ENCODE results near the gene ARHGEF17. TPM values are rescaled to one million over a fixed set of nuclear protein-coding genes. Genes with fewer than 3 reads are reported as not detected.
A peak's percentile ranks its signal among the peaks of the same experiment; 100 is the strongest.

Gene ARHGEF17
- total RNA-seq, 4 donors from 2014 or later, result 54.0 to 125 (median 61.4) TPM

DNA sequence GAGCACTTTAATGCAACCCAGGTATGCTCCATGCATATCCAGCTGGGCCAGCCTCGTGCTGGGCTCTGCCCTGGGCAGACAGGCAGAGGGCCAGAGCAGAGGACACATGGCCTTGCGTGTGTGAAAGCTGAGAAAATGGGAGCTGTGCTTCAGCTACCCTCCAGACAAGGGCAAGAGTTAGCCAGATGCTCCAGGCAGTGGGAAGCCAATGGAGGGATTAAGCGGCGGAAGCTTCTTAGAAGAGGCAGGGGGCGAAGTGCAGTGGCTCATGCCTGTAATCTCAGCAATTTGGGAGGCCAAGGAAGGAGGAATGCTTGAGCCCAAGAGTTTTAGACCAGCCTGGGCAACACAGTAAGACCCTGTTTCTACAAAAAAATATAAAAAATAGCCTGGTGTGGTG lies 9.8 kb upstream of the ARHGEF17 start:
- 79 to 82% methylated on average over 5 of the region's 5 CpGs for WGBS, 2 donors
- intact Hi-C loops (cut with DNase I), result loop anchor here (5.0 kb wide), 1 partner anchor 94 kb away; no protein-coding TSS in a partner anchor
- Histone ChIP-seq H3K9me3 (no peaks in the 10 kb centered on the region), H3K4me3 (replicated peaks in 1 of 3) (no peak overlapping the region), H3K27ac (no peak overlapping the region), H3K27me3 (no peaks in the 10 kb centered on the region), H3K36me3 (no peaks in the 10 kb centered on the region), H3K4me1 (no peaks in the 10 kb centered on the region)
- TF ChIP-seq, protein P1, sequence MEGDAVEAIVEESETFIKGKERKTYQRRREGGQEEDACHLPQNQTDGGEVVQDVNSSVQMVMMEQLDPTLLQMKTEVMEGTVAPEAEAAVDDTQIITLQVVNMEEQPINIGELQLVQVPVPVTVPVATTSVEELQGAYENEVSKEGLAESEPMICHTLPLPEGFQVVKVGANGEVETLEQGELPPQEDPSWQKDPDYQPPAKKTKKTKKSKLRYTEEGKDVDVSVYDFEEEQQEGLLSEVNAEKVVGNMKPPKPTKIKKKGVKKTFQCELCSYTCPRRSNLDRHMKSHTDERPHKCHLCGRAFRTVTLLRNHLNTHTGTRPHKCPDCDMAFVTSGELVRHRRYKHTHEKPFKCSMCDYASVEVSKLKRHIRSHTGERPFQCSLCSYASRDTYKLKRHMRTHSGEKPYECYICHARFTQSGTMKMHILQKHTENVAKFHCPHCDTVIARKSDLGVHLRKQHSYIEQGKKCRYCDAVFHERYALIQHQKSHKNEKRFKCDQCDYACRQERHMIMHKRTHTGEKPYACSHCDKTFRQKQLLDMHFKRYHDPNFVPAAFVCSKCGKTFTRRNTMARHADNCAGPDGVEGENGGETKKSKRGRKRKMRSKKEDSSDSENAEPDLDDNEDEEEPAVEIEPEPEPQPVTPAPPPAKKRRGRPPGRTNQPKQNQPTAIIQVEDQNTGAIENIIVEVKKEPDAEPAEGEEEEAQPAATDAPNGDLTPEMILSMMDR (IDR thresholded peaks at IDR 0.05), result no peak
- no peak for TF ChIP-seq POLR2A (IDR thresholded peaks at IDR 0.05)
- DNase-seq, result no peak

DNA sequence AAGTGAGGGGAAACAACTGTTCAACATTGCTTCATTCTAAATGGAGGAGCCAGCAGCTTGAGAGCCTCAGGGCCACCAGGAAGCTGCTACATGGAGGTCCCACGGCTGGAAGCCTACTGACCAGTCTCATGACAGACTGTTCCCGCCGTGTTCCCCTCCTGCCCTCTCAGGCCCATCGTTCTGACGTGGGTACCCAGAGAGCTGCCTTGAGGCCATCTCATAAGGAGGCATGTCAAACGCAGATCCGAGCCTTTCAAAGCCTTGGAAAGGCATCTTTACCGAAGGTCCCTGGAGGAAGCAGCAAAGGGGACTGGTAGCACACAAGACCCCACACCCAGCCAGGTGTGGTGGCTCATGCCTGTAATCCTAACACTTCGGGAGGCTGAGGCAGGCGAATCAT lies 8.3 kb upstream of the ARHGEF17 start:
- TF ChIP-seq, protein P1 (IDR thresholded peaks at IDR 0.05), result no peak
- no peak for TF ChIP-seq POLR2A (IDR thresholded peaks at IDR 0.05)
- H3K27ac ChIP-seq, result no peak overlapping the region
- H3K27me3 ChIP-seq, result no peaks in the 10 kb centered on the region
- no peak overlapping the region for H3K4me3 ChIP-seq (replicated peaks in 1 of 3)
- no peak for DNase-seq
- no peaks in the 10 kb centered on the region for H3K36me3 ChIP-seq
- WGBS, 2 donors, result 85 to 91% methylated on average over 9 to 10 of the region's 10 CpGs
- H3K9me3 ChIP-seq, result no peaks in the 10 kb centered on the region
- intact Hi-C loops (cut with DNase I), result loop anchor here (5.0 kb wide), 1 partner anchor 93 kb away; no protein-coding TSS in a partner anchor
- H3K4me1 ChIP-seq, result no peaks in the 10 kb centered on the region

DNA sequence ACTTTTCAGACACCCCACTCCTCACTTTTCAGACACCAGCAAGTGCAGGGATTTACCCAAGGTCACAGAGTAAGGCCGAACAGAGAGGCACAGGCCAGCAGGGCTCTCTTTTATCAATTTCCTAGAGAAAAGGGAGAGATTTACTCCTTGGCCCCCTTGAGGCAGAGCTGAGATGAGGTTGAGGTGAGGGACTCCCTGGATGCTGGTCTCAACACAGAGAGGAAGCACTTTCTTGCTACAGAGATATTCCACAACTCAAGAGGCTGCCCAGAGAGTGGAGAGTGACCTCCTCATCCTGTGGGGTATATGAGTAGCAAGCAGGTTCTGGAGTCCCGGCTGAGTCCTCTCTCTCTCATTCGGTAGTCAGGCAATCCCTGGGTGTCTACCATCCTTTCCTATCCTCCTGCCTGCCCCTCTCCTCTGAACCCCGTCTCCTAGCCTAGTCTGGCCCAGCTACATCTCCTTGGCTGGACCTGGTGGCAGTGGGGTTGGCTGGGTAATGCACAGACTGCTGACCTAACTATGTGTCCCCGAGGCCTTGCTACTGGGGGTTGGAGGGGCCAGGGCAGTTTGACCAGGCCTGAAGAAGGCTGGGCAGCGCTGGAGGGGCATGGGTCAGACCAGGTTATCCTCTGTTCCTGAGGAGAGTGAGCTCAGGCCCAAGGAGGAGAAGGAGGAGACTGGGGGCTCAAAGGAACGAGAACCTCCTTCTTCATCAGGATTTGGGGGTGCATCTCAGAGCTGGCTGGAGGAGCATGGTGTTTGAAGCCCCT lies 1.8 kb upstream of the ARHGEF17 start:
- no peak for TF ChIP-seq POLR2A (IDR thresholded peaks at IDR 0.05)
- TF ChIP-seq, protein P1 (IDR thresholded peaks at IDR 0.05), result no peak
- Histone ChIP-seq H3K9me3 (no peaks in the 10 kb centered on the region), H3K27me3 (no peaks in the 10 kb centered on the region), H3K27ac (no peak overlapping the region), H3K4me3 (replicated peaks in 1 of 3) (no peak overlapping the region), H3K36me3 (no peaks in the 10 kb centered on the region), H3K4me1 (peaks cover 22 to 23% of the 10 kb centered on the region in 2 donors)
- 80 to 85% methylated on average over 7 of the region's 7 CpGs for WGBS, 2 donors
- DNase-seq, result no peak
- intact Hi-C loops (cut with DNase I), result loop anchor here (2.0 kb wide), 1 partner anchor 29 kb away; no protein-coding TSS in a partner anchor

DNA sequence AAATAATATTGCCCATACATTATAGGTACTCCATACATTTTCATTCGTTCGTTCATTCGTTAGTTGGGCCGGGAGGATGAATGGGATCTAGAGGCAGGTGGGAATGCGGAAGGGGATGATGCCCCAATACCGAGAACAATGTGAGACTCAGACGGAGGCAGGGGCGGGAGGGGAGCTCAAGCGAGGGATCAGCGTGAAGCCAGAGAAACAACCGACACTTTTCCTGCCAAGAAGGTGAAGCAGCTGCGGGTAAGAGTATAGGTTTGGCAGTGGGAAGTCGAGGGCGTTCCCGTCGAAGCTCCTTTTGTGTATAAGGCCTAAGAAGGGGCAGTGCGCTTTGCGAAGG lies 1.1 kb upstream of the ARHGEF17 start:
- intact Hi-C loops (cut with DNase I), result loop anchor here (2.0 kb wide), 1 partner anchor 28 kb away; no protein-coding TSS in a partner anchor
- Histone ChIP-seq H3K27me3 (no peaks in the 10 kb centered on the region), H3K4me1 (peaks cover 29 to 30% of the 10 kb centered on the region in 2 donors), H3K9me3 (no peaks in the 10 kb centered on the region), H3K27ac (peak overlapping the region; percentile 55 to 97 (median 57)), H3K36me3 (no peaks in the 10 kb centered on the region), H3K4me3 (replicated peaks in 1 of 3) (peak overlapping the region in 1 of 3 donors; percentile 61)
- WGBS, 2 donors, result 14 to 18% methylated on average over 18 of the region's 18 CpGs
- no peak for DNase-seq
- TF ChIP-seq, protein P1 (IDR thresholded peaks at IDR 0.05), result no peak
- no peak for TF ChIP-seq POLR2A (IDR thresholded peaks at IDR 0.05)

All from thyroid gland (tissue), 4 donors.